Panc1 (cell line): ENCODE measurements around the gene NSD1. TPM values are rescaled to one million over a fixed set of nuclear protein-coding genes. Genes with fewer than 3 reads are reported as not detected.
"Not testable (repeated sequence)": the region's sequence is repeated elsewhere in the genome, so short reads cannot be mapped to it uniquely, and the experiment has no call there.

Experiments used
- ATAC-seq: fragments of 200-7000 bp; cut with Tn5 transposase; 2 replicates; pipeline ENCODE4 v1.9.1; 2020; ENCODE audit warnings: mild to moderate bottlenecking, moderate library complexity
- BruUV-seq: library from RNA; stranded (reverse); fragments of 400-500 nt; replicated peaks from 2 replicates; lab custom pipeline; 2021; lab: Mats Ljungman, UMichigan
- CTCF ChIA-PET: fragments of 300-600 bp; sonication (Branson Sonifier 250); formaldehyde crosslinking; loops from one replicate; lab custom pipeline; 2022; ENCODE audit warnings: antibody characterized with exemption; lab: Charles Lee
- POLR2A ChIA-PET: fragments of 300-600 bp; sonication (Branson Sonifier 250); formaldehyde crosslinking; loops from one replicate; lab custom pipeline; 2022; ENCODE audit warnings: antibody characterized with exemption; lab: Charles Lee
- DNase-seq: peaks from one replicate; pipeline ENCODE4 v3.0.0-alpha.2; 2010; ENCODE audit warnings: low read depth, low spot score
- H3K27ac ChIP-seq: 2 replicates; pipeline ENCODE4 v1.5.1; 2011; ENCODE audit warnings: mild to moderate bottlenecking, low read length, inconsistent platforms
- H3K27me3 ChIP-seq: fragments of 200-500 bp; sonication (Bioruptor generic); 2 replicates; pipeline ENCODE4 v1.6.0; 2014; ENCODE audit warnings: low read length, inconsistent platforms; ENCODE audit not compliant: control insufficient read depth, insufficient read depth
- H3K36me3 ChIP-seq: fragments of 200-500 bp; sonication (Bioruptor generic); 2 replicates; pipeline ENCODE4 v1.5.1; 2014; ENCODE audit warnings: inconsistent platforms, mild to moderate bottlenecking, low read length, moderate library complexity; ENCODE audit not compliant: control insufficient read depth, insufficient read depth
- H3K4me1 ChIP-seq: 2 replicates; pipeline ENCODE4 v1.5.1; 2011; ENCODE audit warnings: inconsistent platforms, mild to moderate bottlenecking, low read length, moderate library complexity; ENCODE audit not compliant: control insufficient read depth, insufficient read depth
- H3K4me3 ChIP-seq, 2 experiments: 2 replicates each; pipeline ENCODE4 v1.5.1; 2011 to 2012; ENCODE audit warnings: low read depth in 2 of 2, low read length in 2 of 2, mild to moderate bottlenecking in 2 of 2, inconsistent platforms in 1 of 2, moderate library complexity in 1 of 2
- H3K9me3 ChIP-seq: fragments of 200-500 bp; sonication (Bioruptor generic); 2 replicates; pipeline ENCODE4 v1.5.1; 2014; ENCODE audit warnings: low read depth, mild to moderate bottlenecking, inconsistent platforms, low read length, moderate library complexity; ENCODE audit not compliant: control insufficient read depth, insufficient read depth
- CTCF ChIP-seq: fragments of 450-650 bp; IDR thresholded peaks from 2 replicates; pipeline ENCODE4 v1.5.1; 2017; ENCODE audit warnings: mild to moderate bottlenecking
- POLR2AphosphoS5 ChIP-seq: IDR thresholded peaks from 2 replicates; pipeline ENCODE4 v1.6.1; 2012; ENCODE audit warnings: mild to moderate bottlenecking, low read depth, low read length, moderate library complexity
- REST ChIP-seq, 2 experiments: IDR thresholded peaks; 2 replicates each; pipeline ENCODE4 v1.6.1; 2011 to 2012; ENCODE audit warnings: low read depth in 2 of 2, control low read depth in 1 of 2, low read length in 1 of 2, mild to moderate bottlenecking in 1 of 2, moderate library complexity in 1 of 2; ENCODE audit not compliant: insufficient read depth in 1 of 2
- SIN3A ChIP-seq: IDR thresholded peaks from 2 replicates; pipeline ENCODE4 v1.6.1; 2012; ENCODE audit warnings: low read depth, mild to moderate bottlenecking, low read length, moderate library complexity, borderline replicate concordance; ENCODE audit not compliant: insufficient read depth
- TCF7L2 ChIP-seq: IDR thresholded peaks from 2 replicates; pipeline ENCODE4 v1.6.1; 2011; ENCODE audit warnings: mild to moderate bottlenecking, low read depth, low read length, inconsistent platforms
- in situ Hi-C: cut with HindIII; loops from 2 replicates; pipeline ENCODE4 v1.10.0; 2016; ENCODE audit warnings: low sequenced_read_pairs, low pct_unique_long_range_greater_than_20kb
- intact Hi-C: fragments of 100-400 bp; cut with micrococcal nuclease; formaldehyde crosslinking; loops from one replicate; pipeline ENCODE4 v1.10.0; 2022; ENCODE audit not compliant: unreplicated experiment
- total RNA-seq: library from RNA; stranded (reverse); gene quantifications from one replicate; pipeline ENCODE4 v1.2.1, GENCODE V29; 2021; ENCODE audit not compliant: unreplicated experiment

Gene NSD1
- total RNA-seq, 1 experiment from 2014 or later, result 58.7 TPM

DNA sequence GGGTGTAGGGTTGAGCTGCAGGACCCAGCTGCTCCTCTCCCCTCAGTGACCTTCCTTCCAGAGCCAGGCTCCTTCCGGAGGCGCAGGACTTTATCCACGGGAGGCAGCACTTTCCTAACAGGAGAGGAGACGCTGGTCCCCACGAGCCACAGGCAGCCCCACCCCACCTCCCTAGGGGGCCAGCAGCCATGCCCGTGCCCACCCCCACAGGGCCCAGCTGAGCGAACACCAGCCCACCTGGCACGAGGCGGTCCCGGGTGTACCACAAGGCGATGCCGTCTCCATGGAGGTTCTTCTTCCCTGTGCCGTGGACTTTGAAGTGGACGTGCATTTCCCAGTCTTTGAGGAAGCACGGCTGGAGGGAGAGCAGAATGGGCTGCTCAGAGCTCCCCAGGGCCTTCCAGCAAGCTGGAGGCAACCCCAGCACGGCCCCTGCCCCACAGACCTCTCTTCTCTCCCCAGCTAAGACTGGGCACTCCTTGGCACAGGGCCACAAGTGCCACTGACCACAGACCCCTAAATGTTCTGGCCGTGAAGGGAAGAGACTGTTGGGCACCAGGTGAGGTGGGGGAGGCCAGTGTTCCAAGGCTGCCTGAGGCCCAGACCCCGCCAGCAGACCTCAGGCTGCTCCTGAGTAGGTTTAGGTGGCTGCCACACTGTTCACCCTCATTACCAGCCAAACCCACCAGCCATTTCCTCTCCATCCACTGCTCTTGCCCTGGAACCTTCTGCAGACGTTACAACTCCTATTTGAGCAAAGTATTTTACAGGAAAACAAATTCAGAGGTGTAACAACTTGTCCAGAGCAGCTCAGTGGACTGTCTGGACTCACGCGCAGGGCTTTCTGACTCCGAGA lies 204.9 kb downstream of the NSD1 start:
- POLR2A ChIA-PET, result no interaction called here
- ATAC-seq (no peak), DNase-seq (no peak)
- no peak overlapping the region for H3K27ac ChIP-seq
- BruUV-seq, result no TSS peak
- H3K27me3 ChIP-seq, result no peaks in the 10 kb centered on the region
- H3K4me3 ChIP-seq, result no peak overlapping the region
- TF ChIP-seq CTCF, result no peak
- no peak for TF ChIP-seq REST (IDR thresholded peaks at IDR 0.05; ENCODE audit: insufficient read depth in 1 of 2, low read depth in 2 of 2, low read length in 1 of 2)
- TF ChIP-seq POLR2AphosphoS5, result no peak
- no peak for TF ChIP-seq TCF7L2
- no peak for TF ChIP-seq SIN3A
- H3K4me1 ChIP-seq, result no peaks in the 10 kb centered on the region
- peaks cover 14% of the 10 kb centered on the region for H3K36me3 ChIP-seq
- H3K9me3 ChIP-seq, result no peaks in the 10 kb centered on the region
- in situ Hi-C loops, result no loop called here
- CTCF ChIA-PET, result interaction anchor here (0.7 kb wide), 1 partner anchor 231 kb away, joined by 3 read pairs; no protein-coding TSS in a partner anchor
- intact Hi-C loops, result no loop called here

GRCh38 chr5:177339107-177339638 lies 205.6 kb downstream of the NSD1 start:
- Histone ChIP-seq H3K4me1 (no peaks in the 10 kb centered on the region), H3K36me3 (peaks cover 14% of the 10 kb centered on the region), H3K4me3 (no peak overlapping the region), H3K9me3 (no peaks in the 10 kb centered on the region), H3K27ac (no peak overlapping the region), H3K27me3 (no peaks in the 10 kb centered on the region)
- POLR2A ChIA-PET, result no interaction called here
- DNase-seq, result no peak
- intact Hi-C loops (no loop called here), in situ Hi-C loops (no loop called here)
- ATAC-seq, result no peak
- TF ChIP-seq SIN3A (no peak), TCF7L2 (no peak), CTCF (no peak), REST (IDR thresholded peaks at IDR 0.05; ENCODE audit: insufficient read depth in 1 of 2, low read depth in 2 of 2, low read length in 1 of 2) (no peak), POLR2AphosphoS5 (no peak)
- CTCF ChIA-PET, result no interaction called here
- no TSS peak for BruUV-seq

GRCh38 chr5:177343000-177343399 lies 209.4 kb downstream of the NSD1 start:
- intact Hi-C loops, BruUV-seq, CTCF ChIA-PET, ATAC-seq, H3K4me1 ChIP-seq, H3K27ac ChIP-seq, POLR2A ChIA-PET, H3K36me3 ChIP-seq, H3K27me3 ChIP-seq, DNase-seq, H3K9me3 ChIP-seq, H3K4me3 ChIP-seq, in situ Hi-C loops: not testable (repeated sequence)
